GM12872 (cell line): ENCODE results near the gene GAB1.

Source experiments
- CTCF ChIP-seq: IDR thresholded peaks from 3 replicates; pipeline ENCODE4 v1.5.1; 2011; ENCODE audit warnings: low read depth, mild to moderate bottlenecking, low read length, moderate library complexity; ENCODE audit not compliant: insufficient read depth

Gene GAB1

GRCh38 chr4:143360838-143361625 is 24.4 kb downstream of the GAB1 start:
- TF ChIP-seq CTCF = no peak

- no peak for TF ChIP-seq CTCF
These were observed 25.8 kb downstream of the GAB1 start for GRCh38 chr4:143362349-143363046.

GRCh38 chr4:143363332-143363731 is 26.7 kb downstream of the GAB1 start:
- TF ChIP-seq CTCF = no peak

- TF ChIP-seq CTCF = no peak
These were observed 27.4 kb downstream of the GAB1 start for GRCh38 chr4:143364063-143364462.

- no peak for TF ChIP-seq CTCF
These were observed 31.2 kb downstream of the GAB1 start for GRCh38 chr4:143367863-143368262.

GRCh38 chr4:143369552-143369951 is 32.9 kb downstream of the GAB1 start:
- no peak for TF ChIP-seq CTCF

GRCh38 chr4:143372093-143372915 is 35.6 kb downstream of the GAB1 start:
- no peak for TF ChIP-seq CTCF
